Measurements from ENCODE around the gene CBARP. TPM values are rescaled to one million over a fixed set of nuclear protein-coding genes. Genes with fewer than 3 reads are reported as not detected.

The CBARP gene
- total and polyA plus RNA-seq, 2 of the 13 experiments (the other 11 are each of a cell fraction or from before 2014, with no cell fraction given), result 1.2 to 1.4 TPM

- TF ChIP-seq SNAPC4 (CRISPR knock-in tag; IDR thresholded peaks at IDR 0.05), result no peak
- TF ChIP-seq PAF1 (CRISPR knock-in tag; IDR thresholded peaks at IDR 0.05), result peak; percentile 69; the same call in 1 of the 2 replicates
- TF ChIP-seq HNF1B (CRISPR knock-in tag; IDR thresholded peaks at IDR 0.05), result no peak
- TF ChIP-seq FOSL1 (CRISPR knock-in tag; IDR thresholded peaks at IDR 0.05; ENCODE audit: borderline replicate concordance), result no peak
- no peak for TF ChIP-seq ZNF484 (CRISPR knock-in tag; IDR thresholded peaks at IDR 0.05; ENCODE audit: borderline replicate concordance, low read depth)
- 0 out of 2 replicates have a peak, but pooled peaks have one; percentile 49 for TF ChIP-seq ZNF468 (CRISPR knock-in tag; IDR thresholded peaks at IDR 0.05)
- TF ChIP-seq THYN1 (CRISPR knock-in tag; IDR thresholded peaks at IDR 0.05; ENCODE audit: borderline replicate concordance, low read depth), result no peak
- TF ChIP-seq AKAP8 (CRISPR knock-in tag; IDR thresholded peaks at IDR 0.05), result 0 out of 2 replicates have a peak, but pooled peaks have one; percentile 52
- peak; percentile 26; the same call in 1 of the 2 replicates for TF ChIP-seq POLR2AphosphoS2 (IDR thresholded peaks at IDR 0.05; ENCODE audit: low read depth, low read length)
- peak; percentile 21 for TF ChIP-seq POLR2AphosphoS5 (IDR thresholded peaks at IDR 0.05; ENCODE audit: low read depth, low read length)
- 0 out of 2 replicates have a peak, but pooled peaks have one; percentile 28 for TF ChIP-seq HNRNPL (IDR thresholded peaks at IDR 0.05; ENCODE audit: low read depth, low read length)
- peak; percentile 96 for TF ChIP-seq AGO2 (optimal IDR thresholded peaks at IDR 0.05; ENCODE audit: low read depth, low read length)
- TF ChIP-seq ZBTB46 (CRISPR knock-in tag; IDR thresholded peaks at IDR 0.05; ENCODE audit: borderline replicate concordance), result no peak
- no peak for TF ChIP-seq ZNF121 (CRISPR knock-in tag; IDR thresholded peaks at IDR 0.05)
- TF ChIP-seq RXRA (CRISPR knock-in tag; IDR thresholded peaks at IDR 0.05), result peak; percentile 35; the same call in 1 of the 2 replicates
- TF ChIP-seq RBFOX2 (IDR thresholded peaks at IDR 0.05; ENCODE audit: low read depth, low read length), result peak; percentile 82
- TF ChIP-seq ZNF138 (CRISPR knock-in tag; IDR thresholded peaks at IDR 0.05; ENCODE audit: low read depth), result no peak
- no peak for TF ChIP-seq ZNF547 (CRISPR knock-in tag; IDR thresholded peaks at IDR 0.05)
Measured at GRCh38 chr19:1273263-1274041, 35.6 kb upstream of the CBARP start (continued).
